HG03135 (cell line): ENCODE data around the gene CSNK1G1.

Experiments
- ATAC-seq: cut with Tn5 transposase; IDR thresholded peaks from one replicate; pipeline ENCODE4 v1.9.1; 2021; ENCODE audit warnings: mild to moderate bottlenecking, moderate library complexity; ENCODE audit not compliant: unreplicated experiment

CSNK1G1 gene

DNA sequence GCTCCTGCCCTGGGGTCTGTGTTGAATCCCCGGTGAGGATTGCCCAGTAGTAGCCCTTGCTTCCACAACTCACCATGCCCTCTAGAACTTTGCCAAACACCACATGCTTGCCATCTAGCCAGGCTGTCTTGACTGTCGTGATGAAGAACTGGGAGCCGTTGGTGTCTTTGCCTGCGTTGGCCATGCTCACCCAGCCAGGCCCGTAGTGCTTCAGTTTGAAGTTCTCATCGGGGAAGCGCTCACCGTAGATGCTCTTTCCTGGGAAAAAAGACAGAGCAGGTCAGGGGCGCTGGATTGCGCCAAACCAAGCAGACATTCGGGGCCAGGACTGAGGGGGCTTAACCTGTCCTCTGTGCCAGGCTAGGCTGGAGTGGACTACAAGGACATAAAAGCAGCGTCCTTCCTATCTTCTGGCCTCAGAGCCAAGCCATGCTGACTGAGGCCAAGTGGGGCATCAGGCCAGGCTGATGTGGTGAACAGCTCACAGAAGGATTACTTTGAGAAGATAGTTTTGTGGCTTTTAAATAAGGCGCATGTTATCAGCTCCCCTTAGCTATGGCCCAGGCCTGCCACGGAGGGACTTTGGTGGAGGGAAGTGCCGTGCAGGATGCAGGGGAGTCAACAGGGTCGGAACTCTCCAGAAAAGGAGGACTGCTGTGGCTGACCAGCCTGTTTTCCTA lies 199.2 kb downstream of the CSNK1G1 start:
- ATAC-seq = no peak

DNA sequence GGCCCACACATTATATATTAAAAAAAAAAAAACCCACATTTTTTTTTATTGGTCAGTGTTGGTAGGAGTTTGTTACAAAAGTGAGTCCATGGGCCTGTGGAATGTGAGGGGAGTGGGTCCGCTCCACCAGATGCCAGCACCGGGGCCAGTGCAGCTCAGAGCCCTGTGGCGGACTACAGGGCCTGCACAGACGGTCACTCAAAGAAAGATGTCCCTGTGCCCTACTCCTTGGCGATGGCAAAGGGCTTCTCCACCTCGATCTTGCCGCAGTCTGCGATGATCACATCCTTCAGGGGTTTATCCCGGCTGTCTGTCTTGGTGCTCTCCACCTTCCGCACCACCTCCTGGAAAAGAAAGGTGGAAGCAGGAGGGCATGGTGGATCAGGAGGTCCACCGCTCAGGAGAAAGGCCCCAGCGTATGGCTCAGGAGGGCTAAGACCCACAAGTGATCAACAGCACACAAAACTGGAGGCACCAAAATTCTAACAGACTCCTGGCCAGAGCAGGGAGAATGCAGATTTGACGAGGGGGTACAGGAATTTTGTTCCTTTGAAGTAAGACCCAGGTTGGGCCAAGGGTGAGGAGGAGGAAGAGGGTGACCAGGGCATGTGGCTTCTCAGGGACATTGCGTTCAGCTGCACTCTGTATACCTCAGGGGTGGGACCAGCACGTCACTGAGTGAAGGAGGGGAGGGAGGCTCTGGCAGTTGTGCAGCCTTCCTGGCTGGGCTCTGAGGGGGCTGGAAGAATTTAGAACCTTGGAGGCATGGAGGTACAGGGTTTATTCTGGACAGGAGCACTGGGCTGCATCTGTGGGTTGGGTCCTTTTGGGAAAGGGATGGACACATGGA lies 199.9 kb downstream of the CSNK1G1 start:
- no peak for ATAC-seq

DNA sequence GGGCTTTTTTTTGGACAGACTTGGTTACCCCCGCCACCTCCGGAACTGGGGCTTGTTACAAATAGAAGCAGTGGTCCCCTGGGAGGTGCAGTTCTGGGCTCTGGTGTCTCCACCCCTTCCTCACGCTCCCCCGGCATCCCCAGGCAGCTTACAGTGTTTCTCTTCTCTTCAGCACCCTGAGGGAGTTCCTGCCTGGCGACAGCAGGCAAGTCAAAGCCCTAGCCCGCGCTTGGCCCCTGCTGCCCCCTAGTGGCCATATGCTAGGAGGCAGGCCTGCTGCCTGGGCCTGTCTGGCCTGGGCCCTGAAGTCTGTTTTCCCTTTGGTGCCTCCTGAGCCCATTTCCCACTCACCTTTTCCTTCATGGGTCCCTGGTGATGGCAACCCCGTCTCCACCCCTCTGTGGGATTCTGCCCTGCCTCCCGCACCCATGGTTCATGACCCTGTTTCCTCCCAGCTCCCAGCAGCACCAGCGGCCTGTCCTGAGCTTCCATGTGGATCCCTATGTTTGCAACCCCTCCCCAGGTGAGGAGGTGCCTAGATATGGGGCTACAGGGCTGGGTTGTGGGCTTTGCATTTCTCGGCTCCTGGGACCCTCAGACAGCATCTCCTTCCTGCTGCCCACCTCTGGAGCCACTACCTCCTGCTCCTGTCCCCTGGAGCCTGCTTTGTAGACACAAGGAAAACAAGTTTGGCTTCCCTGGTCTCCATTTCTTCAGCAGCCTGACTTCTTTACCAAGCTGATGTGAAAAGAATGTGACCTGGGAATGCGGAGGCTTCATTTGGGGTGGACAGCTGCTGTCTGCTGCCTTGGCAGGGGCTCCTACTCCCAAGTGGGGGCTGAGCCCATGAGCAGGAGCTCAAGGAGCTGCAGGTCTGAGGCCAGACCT lies 202.2 kb downstream of the CSNK1G1 start:
- peak; percentile 45 for ATAC-seq

GRCh38 chr15:64152507-64153387 lies 203.2 kb downstream of the CSNK1G1 start:
- ATAC-seq = peak; percentile 9

DNA sequence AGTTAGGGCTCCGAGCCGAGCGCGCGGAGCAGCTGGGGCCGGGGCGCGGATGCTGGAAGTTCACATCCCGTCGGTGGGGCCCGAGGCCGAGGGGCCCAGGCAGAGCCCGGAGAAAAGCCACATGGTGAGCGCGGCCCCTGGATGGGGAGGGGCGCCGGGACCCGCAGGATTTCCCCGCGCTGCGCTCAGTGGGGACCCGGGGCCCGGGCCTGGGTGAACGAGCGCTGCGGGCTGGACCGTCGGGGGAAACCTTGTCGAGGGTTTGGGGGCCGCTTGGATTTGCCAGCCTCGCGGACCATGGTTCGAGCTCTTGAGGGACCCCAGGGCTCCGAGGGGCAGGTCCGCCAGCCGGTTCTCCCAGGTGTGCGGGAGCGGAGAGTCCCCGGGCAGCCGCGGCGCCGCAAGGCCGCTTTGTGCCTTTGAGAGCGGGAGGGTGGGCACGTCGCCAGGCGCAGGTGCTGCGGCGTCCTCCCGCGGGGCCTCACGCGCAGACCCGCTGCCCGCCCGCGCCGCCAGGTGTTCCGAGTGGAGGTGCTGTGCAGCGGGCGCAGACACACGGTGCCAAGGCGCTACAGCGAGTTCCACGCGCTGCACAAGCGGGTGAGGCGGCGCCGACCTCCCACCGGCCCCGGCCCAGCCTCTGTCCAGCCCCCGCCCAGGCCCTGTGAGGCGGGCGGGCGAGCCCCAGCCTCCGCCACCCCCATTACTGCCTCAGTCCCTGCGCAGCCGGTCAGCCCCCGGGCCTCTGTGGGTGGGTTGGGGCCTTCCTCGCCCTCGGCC lies 204.1 kb downstream of the CSNK1G1 start, which contains the start of gene SNX22:
SNX22 (plus strand) TSS at position 5 of the 780 bp plus-strand sequence; CDS start at position 50, 45 bp downstream.
- ATAC-seq = peak; percentile 18

DNA sequence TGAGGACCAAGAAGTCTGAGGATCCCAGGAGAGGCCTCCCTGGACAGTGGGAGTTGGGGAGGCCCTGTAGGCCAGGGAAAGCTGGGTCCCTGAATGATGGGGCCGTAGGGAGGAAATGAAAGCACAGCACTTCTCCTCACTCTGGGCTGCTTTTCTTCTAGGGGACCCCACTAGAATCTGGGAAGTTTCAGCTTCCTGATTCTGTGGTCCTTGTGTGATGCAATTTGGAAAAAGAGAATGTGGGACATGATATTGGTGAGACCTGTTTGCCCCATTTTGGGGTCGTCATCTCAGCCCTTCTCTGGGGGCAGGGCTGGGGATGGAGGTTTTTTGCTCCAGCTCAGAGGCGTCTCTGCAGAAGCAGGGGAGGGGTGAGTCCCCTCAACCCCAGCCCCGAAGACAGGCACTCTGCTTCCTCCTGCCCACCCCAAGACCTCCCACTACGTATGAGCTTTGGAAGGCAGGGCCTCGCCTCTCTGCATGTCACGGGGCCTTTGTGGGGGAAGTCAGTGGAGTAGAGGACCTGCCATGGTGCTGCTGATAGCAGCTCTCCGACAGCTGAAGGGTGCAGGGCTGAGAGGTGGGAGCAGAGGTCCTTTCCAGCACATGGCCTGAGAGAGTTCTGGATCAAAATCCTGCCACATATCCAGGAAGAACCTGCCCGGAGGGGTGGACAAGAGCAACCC lies 205.9 kb downstream of the CSNK1G1 start:
- ATAC-seq = no peak

GRCh38 chr15:64149424-64149823 lies 206.5 kb downstream of the CSNK1G1 start:
- ATAC-seq = no peak

DNA sequence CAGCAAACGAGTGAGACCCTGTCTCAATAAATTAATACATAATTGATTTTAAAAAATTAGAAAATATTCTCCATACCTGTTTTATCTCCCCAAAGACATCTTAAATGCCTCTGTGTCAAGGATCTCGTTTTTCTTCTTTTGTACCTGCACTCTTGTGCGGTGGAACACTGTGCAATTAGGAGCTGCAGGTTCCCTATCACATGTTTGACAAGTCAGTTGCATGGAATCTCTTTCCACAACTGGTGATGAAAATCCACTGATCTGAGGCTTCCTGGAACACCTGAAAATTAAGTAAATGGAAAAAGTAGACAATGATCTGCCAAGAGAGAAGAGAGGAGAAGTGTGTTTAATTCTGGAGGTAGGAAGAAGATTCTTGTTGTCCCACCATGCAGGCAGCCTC lies 207.4 kb downstream of the CSNK1G1 start:
- no peak for ATAC-seq

- no peak for ATAC-seq
Measured at GRCh38 chr15:64148168-64148567, 207.8 kb downstream of the CSNK1G1 start.

- no peak for ATAC-seq
Measured at GRCh38 chr15:64146885-64147681, 208.9 kb downstream of the CSNK1G1 start.

- ATAC-seq = no peak
Measured at GRCh38 chr15:64146520-64146884, 209.5 kb downstream of the CSNK1G1 start.

- no peak for ATAC-seq
Measured at GRCh38 chr15:64146041-64146440, 209.9 kb downstream of the CSNK1G1 start.

- ATAC-seq = peak; percentile 71
Measured at GRCh38 chr15:64144565-64145281, 211.2 kb downstream of the CSNK1G1 start.

- no peak for ATAC-seq
Measured at GRCh38 chr15:64144192-64144564, 211.8 kb downstream of the CSNK1G1 start.

DNA sequence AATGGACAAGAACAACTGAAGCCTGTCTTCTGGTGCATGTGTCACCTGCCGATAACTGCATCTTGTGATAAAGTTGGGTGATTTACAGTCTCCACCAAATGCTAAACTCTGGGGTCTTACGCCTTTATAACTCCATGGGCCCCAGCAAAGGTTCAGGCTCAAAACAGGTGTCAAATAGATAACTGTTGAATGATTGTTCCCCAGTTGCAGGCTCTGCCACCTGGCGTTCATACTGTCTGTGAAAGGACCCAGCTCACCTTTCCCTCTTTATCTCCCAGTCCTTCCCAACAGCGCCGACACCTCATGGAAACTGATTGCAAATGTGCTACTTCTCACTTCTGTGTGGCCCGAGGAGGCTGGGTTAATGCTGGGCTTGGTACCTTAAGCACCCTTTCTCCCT lies 212.7 kb downstream of the CSNK1G1 start:
- no peak for ATAC-seq

DNA sequence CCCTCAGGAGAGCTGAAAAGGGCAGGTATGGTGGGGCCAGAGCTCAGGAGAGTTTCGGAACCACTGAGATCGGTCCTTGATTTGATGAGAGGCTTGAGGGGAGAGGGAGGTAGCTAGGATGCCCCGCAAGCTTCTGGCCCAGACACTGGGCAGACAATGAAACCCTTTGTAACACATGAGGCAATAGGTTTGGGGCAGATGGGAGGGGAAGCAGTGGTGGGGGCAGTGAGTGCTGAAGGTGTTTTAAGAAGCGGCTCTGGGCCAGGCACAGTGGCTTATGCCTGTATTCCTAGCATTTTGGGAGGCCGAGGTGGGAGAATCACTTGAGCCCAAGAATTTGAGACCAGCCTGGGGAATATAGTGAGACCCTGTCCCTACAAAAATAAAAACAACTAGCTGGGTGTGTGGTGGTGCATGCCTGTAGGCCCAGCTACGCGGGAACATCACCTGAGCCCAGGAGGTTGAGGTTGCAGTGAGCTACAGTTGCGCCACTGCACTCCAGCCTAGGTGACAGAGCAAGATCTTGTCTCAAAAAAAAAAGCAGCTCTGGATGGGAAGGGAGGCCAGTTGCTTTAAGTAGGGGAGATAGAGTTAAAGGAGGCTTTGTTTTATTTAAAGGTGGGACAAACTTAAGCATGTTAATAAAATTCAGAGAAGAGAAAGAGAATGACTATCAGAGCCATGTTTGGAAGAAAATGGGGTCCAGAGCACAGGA lies 214.0 kb downstream of the CSNK1G1 start:
- ATAC-seq = no peak
